Effector memory CD8-positive, alpha-beta T cell (primary cell): ENCODE results near the gene SLC9A6.
"Not testable (repeated sequence)": the region's sequence is repeated elsewhere in the genome, so short reads cannot be mapped to it uniquely, and the experiment has no call there.

Experiments used
- ATAC-seq: fragments of 150-1000 bp; cut with Tn5 transposase; replicated peaks from 2 replicates; pipeline ENCODE4 v1.10.0; 2021; ENCODE audit warnings: mild to moderate bottlenecking, moderate library complexity
- DNase-seq, 3 experiments: peaks; one replicate each; pipeline ENCODE4 v3.0.0; 2021
- H3K27ac Mint-ChIP-seq, 2 donors: one replicate each; pipeline ENCODE4 v1.8.0; 2022; ENCODE audit warnings: mild to moderate bottlenecking in 2 of 2, mixed read lengths in 2 of 2, moderate library complexity in 2 of 2
- H3K27me3 Mint-ChIP-seq, 2 donors: one replicate each; pipeline ENCODE4 v1.8.0; 2022; ENCODE audit warnings: mixed read lengths in 2 of 2
- H3K36me3 Mint-ChIP-seq: one replicate; pipeline ENCODE4 v1.8.0; 2022; ENCODE audit warnings: mild to moderate bottlenecking, moderate library complexity, mixed read lengths; ENCODE audit not compliant: insufficient read depth
- H3K4me1 Mint-ChIP-seq, 2 donors: one replicate each; pipeline ENCODE4 v1.8.0; 2022; ENCODE audit warnings: low read depth in 2 of 2, mixed read lengths in 2 of 2
- H3K4me3 Mint-ChIP-seq, 2 donors: one replicate each; pipeline ENCODE4 v1.8.0; 2022; ENCODE audit warnings: mild to moderate bottlenecking in 2 of 2, mixed read lengths in 2 of 2, moderate library complexity in 2 of 2
- H3K9me3 Mint-ChIP-seq, 2 donors: one replicate each; pipeline ENCODE4 v1.8.0; 2022; ENCODE audit warnings: mixed read lengths in 2 of 2

SLC9A6 gene

GRCh38 chrX:136059350-136059749, 74.1 kb downstream of the SLC9A6 start:
- H3K27ac Mint-ChIP-seq, result no peak overlapping the region
- no peaks in the 10 kb centered on the region for H3K27me3 Mint-ChIP-seq
- H3K36me3 Mint-ChIP-seq, result peaks cover 3% of the 10 kb centered on the region
- no peak for ATAC-seq
- no peaks in the 10 kb centered on the region for H3K4me1 Mint-ChIP-seq
- H3K4me3 Mint-ChIP-seq, result no peak overlapping the region
- H3K9me3 Mint-ChIP-seq, result no peaks in the 10 kb centered on the region
- no peak for DNase-seq

GRCh38 chrX:136061286-136061685, 76.1 kb downstream of the SLC9A6 start:
- H3K27me3 Mint-ChIP-seq, result no peaks in the 10 kb centered on the region
- no peak overlapping the region for H3K4me3 Mint-ChIP-seq
- no peaks in the 10 kb centered on the region for H3K9me3 Mint-ChIP-seq
- H3K36me3 Mint-ChIP-seq, result peaks cover 7% of the 10 kb centered on the region
- DNase-seq, result no peak
- no peak for ATAC-seq
- H3K27ac Mint-ChIP-seq, result no peak overlapping the region
- no peaks in the 10 kb centered on the region for H3K4me1 Mint-ChIP-seq

- DNase-seq (no peak), ATAC-seq (no peak)
- Mint-ChIP-seq H3K27ac (no peak overlapping the region), H3K27me3 (no peaks in the 10 kb centered on the region), H3K9me3 (no peaks in the 10 kb centered on the region), H3K4me3 (no peak overlapping the region), H3K36me3 (peaks cover 7% of the 10 kb centered on the region), H3K4me1 (no peaks in the 10 kb centered on the region)
These were observed 76.5 kb downstream of the SLC9A6 start for GRCh38 chrX:136061696-136062095.

GRCh38 chrX:136063340-136064079, 78.3 kb downstream of the SLC9A6 start:
- DNase-seq (no peak), ATAC-seq (no peak)
- no peak overlapping the region for H3K27ac Mint-ChIP-seq
- H3K4me3 Mint-ChIP-seq, result no peak overlapping the region
- no peaks in the 10 kb centered on the region for H3K4me1 Mint-ChIP-seq
- H3K27me3 Mint-ChIP-seq, result no peaks in the 10 kb centered on the region
- H3K9me3 Mint-ChIP-seq, result no peaks in the 10 kb centered on the region
- peaks cover 4% of the 10 kb centered on the region for H3K36me3 Mint-ChIP-seq

- Mint-ChIP-seq H3K36me3 (peaks cover 4% of the 10 kb centered on the region), H3K9me3 (no peaks in the 10 kb centered on the region), H3K4me1 (no peaks in the 10 kb centered on the region), H3K27me3 (no peaks in the 10 kb centered on the region), H3K27ac (peak overlapping the region in 1 of 2 donors; percentile 81), H3K4me3 (peak overlapping the region in 1 of 2 donors; percentile 24)
- DNase-seq, result no peak
- no peak for ATAC-seq
These were observed 79.4 kb downstream of the SLC9A6 start for GRCh38 chrX:136064661-136065043.

GRCh38 chrX:136065044-136065671, 79.9 kb downstream of the SLC9A6 start:
- Mint-ChIP-seq H3K4me3 (peak overlapping the region in 1 of 2 donors; percentile 24), H3K27me3 (no peaks in the 10 kb centered on the region), H3K36me3 (peaks cover 4% of the 10 kb centered on the region), H3K9me3 (no peaks in the 10 kb centered on the region), H3K4me1 (peaks cover 0 to under 1% of the 10 kb centered on the region in 2 donors), H3K27ac (peak overlapping the region in 1 of 2 donors; percentile 81)
- DNase-seq (no peak), ATAC-seq (peak; percentile 68)

- Mint-ChIP-seq H3K4me3 (no peak overlapping the region), H3K36me3 (peaks cover 4% of the 10 kb centered on the region), H3K27ac (no peak overlapping the region), H3K9me3 (no peaks in the 10 kb centered on the region), H3K27me3 (no peaks in the 10 kb centered on the region), H3K4me1 (peaks cover 9 to 12% of the 10 kb centered on the region in 2 donors)
- no peak for DNase-seq
- no peak for ATAC-seq
These were observed 81.9 kb downstream of the SLC9A6 start for GRCh38 chrX:136067097-136067496.

GRCh38 chrX:136067966-136068365, 82.7 kb downstream of the SLC9A6 start:
- no peak overlapping the region for H3K27ac Mint-ChIP-seq
- H3K4me3 Mint-ChIP-seq, result no peak overlapping the region
- H3K36me3 Mint-ChIP-seq, result peaks cover 4% of the 10 kb centered on the region
- no peaks in the 10 kb centered on the region for H3K9me3 Mint-ChIP-seq
- ATAC-seq, result no peak
- DNase-seq, result no peak
- no peaks in the 10 kb centered on the region for H3K27me3 Mint-ChIP-seq
- peaks cover 9 to 12% of the 10 kb centered on the region in 2 donors for H3K4me1 Mint-ChIP-seq

GRCh38 chrX:136076942-136077341, 91.7 kb downstream of the SLC9A6 start:
- no peaks in the 10 kb centered on the region for H3K36me3 Mint-ChIP-seq
- H3K9me3 Mint-ChIP-seq, result no peaks in the 10 kb centered on the region
- H3K4me3 Mint-ChIP-seq, result no peak overlapping the region
- H3K27me3 Mint-ChIP-seq, result peaks cover 17 to 24% of the 10 kb centered on the region in 2 donors
- H3K4me1 Mint-ChIP-seq, result no peaks in the 10 kb centered on the region
- no peak for DNase-seq
- no peak overlapping the region for H3K27ac Mint-ChIP-seq
- no peak for ATAC-seq

- Mint-ChIP-seq H3K27ac (no peak overlapping the region), H3K4me1 (no peaks in the 10 kb centered on the region), H3K4me3 (no peak overlapping the region), H3K9me3 (no peaks in the 10 kb centered on the region), H3K27me3 (peaks cover 26% of the 10 kb centered on the region in 2 donors), H3K36me3 (no peaks in the 10 kb centered on the region)
- ATAC-seq (no peak), DNase-seq (no peak)
These were observed 95.5 kb downstream of the SLC9A6 start for GRCh38 chrX:136080766-136081165.

GRCh38 chrX:136086521-136086920, 101.3 kb downstream of the SLC9A6 start:
- no peaks in the 10 kb centered on the region for H3K36me3 Mint-ChIP-seq

GRCh38 chrX:136091898-136092297, 106.7 kb downstream of the SLC9A6 start:
- not testable (repeated sequence) for H3K27ac Mint-ChIP-seq, H3K27me3 Mint-ChIP-seq, DNase-seq, ATAC-seq, H3K9me3 Mint-ChIP-seq, H3K4me1 Mint-ChIP-seq, H3K36me3 Mint-ChIP-seq, H3K4me3 Mint-ChIP-seq

More at GRCh38 chrX:136086521-136086920, 101.3 kb downstream of the SLC9A6 start:
- Mint-ChIP-seq H3K4me1 (no peaks in the 10 kb centered on the region), H3K27me3 (peaks cover 5 to 9% of the 10 kb centered on the region in 2 donors), H3K9me3 (no peaks in the 10 kb centered on the region), H3K4me3 (no peak overlapping the region), H3K27ac (no peak overlapping the region)
- DNase-seq (no peak), ATAC-seq (no peak)

- ATAC-seq, result no peak
- no peak for DNase-seq
- no peaks in the 10 kb centered on the region for H3K36me3 Mint-ChIP-seq
These were observed 109.7 kb downstream of the SLC9A6 start for GRCh38 chrX:136094962-136095361.

More at GRCh38 chrX:136094962-136095361, 109.7 kb downstream of the SLC9A6 start:
- Mint-ChIP-seq H3K9me3 (no peaks in the 10 kb centered on the region), H3K27me3 (no peaks in the 10 kb centered on the region), H3K4me3 (no peak overlapping the region), H3K27ac (no peak overlapping the region), H3K4me1 (no peaks in the 10 kb centered on the region)
